ENCODE data around the gene LENG8.
A peak's percentile ranks its signal among the peaks of the same experiment; 100 is the strongest.

The LENG8 gene

DNA sequence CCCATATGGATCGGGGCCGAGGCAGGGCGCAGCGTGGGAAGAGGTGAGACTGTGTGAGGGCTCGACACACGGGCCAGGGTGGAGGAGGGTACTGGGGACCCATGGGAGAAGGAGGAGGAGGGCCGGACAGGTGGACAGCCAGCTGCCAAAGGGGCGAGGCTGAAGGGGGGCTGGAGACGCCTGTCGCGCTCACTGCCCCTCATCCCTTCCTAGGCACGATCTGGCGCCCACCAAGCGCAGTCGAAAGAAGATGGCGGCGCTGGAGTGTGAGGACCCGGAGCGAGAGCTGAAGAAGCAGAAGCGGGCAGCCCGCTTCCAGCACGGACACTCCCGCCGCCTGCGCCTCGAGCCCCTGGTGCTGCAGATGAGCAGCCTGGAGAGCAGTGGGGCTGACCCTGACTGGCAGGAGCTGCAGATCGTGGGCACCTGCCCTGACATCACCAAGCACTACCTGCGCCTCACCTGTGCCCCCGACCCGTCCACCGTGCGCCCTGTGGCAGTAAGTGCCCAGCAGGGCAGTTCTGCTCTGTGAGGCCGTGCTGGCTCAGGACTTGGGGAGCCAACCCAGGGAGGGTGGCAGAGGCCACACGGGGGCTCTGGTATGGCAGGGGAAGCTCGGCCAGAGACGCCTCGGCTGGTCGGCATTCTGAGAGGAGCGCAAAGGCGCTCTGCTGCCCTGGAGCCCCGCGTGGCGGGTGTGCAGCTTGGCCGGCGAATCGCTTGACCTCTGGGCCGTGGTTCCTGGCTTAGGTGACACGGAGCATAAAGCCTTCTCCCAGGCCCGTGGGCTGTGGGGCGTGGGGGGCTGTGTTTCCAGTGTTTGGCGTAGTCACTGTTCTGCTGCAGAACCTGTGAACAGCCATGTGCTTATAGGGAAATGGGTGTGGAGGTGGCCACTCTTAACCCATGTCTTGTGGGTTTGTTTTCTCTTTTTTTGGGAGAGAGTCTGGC is 7.7 kb downstream of the LENG8 start:
- Histone ChIP-seq H3K27me3 (ENCODE audit: insufficient read depth, poor library complexity, severe bottlenecking) (no peaks in the 10 kb centered on the region), H3K27ac (replicated peaks) (0 out of 2 replicates have a peak overlapping the region, but pooled peaks have one; percentile 3), H3K4me3 (replicated peaks; ENCODE audit: insufficient read depth, low read length) (no peak overlapping the region)
- TF ChIP-seq GABPA (IDR thresholded peaks at IDR 0.05; ENCODE audit: low read depth) (no peak), POLR2AphosphoS5 (IDR thresholded peaks at IDR 0.05; ENCODE audit: low read depth) (no peak), SPI1 (IDR thresholded peaks at IDR 0.05; ENCODE audit: borderline replicate concordance, low read depth) (no peak)
- TF ChIP-seq, protein P1, sequence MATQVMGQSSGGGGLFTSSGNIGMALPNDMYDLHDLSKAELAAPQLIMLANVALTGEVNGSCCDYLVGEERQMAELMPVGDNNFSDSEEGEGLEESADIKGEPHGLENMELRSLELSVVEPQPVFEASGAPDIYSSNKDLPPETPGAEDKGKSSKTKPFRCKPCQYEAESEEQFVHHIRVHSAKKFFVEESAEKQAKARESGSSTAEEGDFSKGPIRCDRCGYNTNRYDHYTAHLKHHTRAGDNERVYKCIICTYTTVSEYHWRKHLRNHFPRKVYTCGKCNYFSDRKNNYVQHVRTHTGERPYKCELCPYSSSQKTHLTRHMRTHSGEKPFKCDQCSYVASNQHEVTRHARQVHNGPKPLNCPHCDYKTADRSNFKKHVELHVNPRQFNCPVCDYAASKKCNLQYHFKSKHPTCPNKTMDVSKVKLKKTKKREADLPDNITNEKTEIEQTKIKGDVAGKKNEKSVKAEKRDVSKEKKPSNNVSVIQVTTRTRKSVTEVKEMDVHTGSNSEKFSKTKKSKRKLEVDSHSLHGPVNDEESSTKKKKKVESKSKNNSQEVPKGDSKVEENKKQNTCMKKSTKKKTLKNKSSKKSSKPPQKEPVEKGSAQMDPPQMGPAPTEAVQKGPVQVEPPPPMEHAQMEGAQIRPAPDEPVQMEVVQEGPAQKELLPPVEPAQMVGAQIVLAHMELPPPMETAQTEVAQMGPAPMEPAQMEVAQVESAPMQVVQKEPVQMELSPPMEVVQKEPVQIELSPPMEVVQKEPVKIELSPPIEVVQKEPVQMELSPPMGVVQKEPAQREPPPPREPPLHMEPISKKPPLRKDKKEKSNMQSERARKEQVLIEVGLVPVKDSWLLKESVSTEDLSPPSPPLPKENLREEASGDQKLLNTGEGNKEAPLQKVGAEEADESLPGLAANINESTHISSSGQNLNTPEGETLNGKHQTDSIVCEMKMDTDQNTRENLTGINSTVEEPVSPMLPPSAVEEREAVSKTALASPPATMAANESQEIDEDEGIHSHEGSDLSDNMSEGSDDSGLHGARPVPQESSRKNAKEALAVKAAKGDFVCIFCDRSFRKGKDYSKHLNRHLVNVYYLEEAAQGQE (IDR thresholded peaks at IDR 0.05; ENCODE audit: insufficient replicate concordance, low read depth), result no peak
- TF ChIP-seq, protein P2, sequence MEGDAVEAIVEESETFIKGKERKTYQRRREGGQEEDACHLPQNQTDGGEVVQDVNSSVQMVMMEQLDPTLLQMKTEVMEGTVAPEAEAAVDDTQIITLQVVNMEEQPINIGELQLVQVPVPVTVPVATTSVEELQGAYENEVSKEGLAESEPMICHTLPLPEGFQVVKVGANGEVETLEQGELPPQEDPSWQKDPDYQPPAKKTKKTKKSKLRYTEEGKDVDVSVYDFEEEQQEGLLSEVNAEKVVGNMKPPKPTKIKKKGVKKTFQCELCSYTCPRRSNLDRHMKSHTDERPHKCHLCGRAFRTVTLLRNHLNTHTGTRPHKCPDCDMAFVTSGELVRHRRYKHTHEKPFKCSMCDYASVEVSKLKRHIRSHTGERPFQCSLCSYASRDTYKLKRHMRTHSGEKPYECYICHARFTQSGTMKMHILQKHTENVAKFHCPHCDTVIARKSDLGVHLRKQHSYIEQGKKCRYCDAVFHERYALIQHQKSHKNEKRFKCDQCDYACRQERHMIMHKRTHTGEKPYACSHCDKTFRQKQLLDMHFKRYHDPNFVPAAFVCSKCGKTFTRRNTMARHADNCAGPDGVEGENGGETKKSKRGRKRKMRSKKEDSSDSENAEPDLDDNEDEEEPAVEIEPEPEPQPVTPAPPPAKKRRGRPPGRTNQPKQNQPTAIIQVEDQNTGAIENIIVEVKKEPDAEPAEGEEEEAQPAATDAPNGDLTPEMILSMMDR (IDR thresholded peaks at IDR 0.05; ENCODE audit: insufficient read depth, low read length), result no peak
- no peak for DNase-seq (ENCODE audit: low read depth in 1 of 2, low spot score in 1 of 2)

DNA sequence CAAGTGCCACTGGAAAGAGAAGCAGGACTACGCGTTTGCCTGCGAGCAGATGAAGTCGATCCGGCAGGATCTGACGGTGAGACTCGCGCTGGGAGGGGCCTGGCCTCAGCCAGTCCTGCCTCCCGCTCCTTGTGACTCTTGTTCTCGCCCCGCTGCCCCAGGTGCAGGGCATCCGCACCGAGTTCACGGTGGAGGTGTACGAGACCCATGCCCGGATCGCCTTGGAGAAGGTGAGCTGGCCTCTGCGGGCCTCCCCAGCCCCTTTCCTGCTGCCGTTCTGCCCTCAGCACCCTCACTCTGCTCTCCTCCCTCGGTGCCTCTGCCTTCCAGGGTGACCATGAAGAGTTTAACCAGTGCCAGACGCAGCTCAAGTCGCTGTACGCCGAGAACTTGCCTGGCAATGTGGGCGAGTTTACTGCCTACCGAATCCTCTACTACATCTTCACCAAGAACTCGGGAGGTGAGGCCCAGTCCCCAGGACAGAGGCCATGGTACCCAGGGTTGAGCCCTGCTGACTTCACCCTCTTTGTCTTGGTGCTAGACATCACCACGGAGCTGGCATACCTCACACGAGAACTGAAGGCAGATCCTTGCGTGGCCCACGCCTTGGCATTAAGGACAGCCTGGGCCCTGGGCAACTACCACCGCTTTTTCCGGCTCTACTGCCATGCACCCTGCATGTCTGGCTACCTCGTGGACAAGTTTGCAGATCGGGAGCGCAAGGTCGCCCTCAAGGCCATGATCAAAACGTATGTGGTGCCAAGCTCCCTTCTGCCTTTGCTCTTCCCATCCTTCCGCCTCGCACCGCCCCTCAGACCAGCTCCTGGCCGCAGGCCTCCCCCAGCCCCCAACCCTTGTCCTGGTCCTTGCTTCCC is 9.0 kb downstream of the LENG8 start:
- Histone ChIP-seq H3K27me3 (ENCODE audit: insufficient read depth, poor library complexity, severe bottlenecking) (no peaks in the 10 kb centered on the region), H3K27ac (replicated peaks) (no peak overlapping the region), H3K4me3 (replicated peaks; ENCODE audit: insufficient read depth, low read length) (no peak overlapping the region)
- DNase-seq (ENCODE audit: low read depth in 1 of 2, low spot score in 1 of 2), result no peak
- TF ChIP-seq, protein P1 (IDR thresholded peaks at IDR 0.05; ENCODE audit: insufficient replicate concordance, low read depth), result no peak
- no peak for TF ChIP-seq SPI1 (IDR thresholded peaks at IDR 0.05; ENCODE audit: borderline replicate concordance, low read depth)
- TF ChIP-seq POLR2AphosphoS5 (IDR thresholded peaks at IDR 0.05; ENCODE audit: low read depth), result no peak
- no peak for TF ChIP-seq GABPA (IDR thresholded peaks at IDR 0.05; ENCODE audit: low read depth)
- TF ChIP-seq, protein P2 (IDR thresholded peaks at IDR 0.05; ENCODE audit: insufficient read depth, low read length), result no peak

DNA sequence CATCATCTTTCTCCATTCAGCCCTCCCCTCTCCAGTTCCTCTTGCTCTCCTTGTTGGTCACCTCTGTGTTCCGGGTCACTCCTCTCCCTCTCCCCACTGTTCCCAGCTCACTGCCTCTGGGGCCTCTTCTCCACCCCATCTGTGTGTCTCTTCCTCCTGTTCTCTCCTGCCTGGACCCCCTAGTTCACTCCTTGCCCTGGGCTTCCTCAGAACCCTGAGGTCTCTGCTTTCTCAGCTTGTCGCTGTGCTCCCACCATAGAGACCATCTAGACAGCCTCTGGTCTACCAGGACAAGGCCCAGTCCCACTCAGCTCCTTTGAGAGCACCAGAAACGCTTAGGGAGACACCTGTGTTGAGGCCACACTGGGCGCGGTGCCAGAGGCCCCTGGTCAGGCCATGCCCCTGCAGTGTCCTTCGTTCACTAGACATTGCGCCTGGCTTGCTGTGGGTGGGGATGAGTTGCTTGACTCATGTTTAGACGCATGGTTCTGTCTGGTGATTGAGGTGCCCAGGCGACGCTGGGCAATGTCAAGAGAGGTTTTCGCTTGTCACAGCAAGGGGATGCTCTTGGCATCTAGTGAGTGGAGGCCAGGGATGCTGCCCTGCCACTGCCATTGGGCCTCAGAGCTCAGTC is 9.8 kb downstream of the LENG8 start:
- no peaks in the 10 kb centered on the region for H3K27me3 ChIP-seq (ENCODE audit: insufficient read depth, poor library complexity, severe bottlenecking)
- no peak for DNase-seq (ENCODE audit: low read depth in 1 of 2, low spot score in 1 of 2)
- no peak overlapping the region for H3K4me3 ChIP-seq (replicated peaks; ENCODE audit: insufficient read depth, low read length)
- H3K27ac ChIP-seq (replicated peaks), result no peak overlapping the region
- TF ChIP-seq, protein P1 (IDR thresholded peaks at IDR 0.05; ENCODE audit: insufficient replicate concordance, low read depth), result no peak
- TF ChIP-seq, protein P2 (IDR thresholded peaks at IDR 0.05; ENCODE audit: insufficient read depth, low read length), result no peak
- TF ChIP-seq SPI1 (IDR thresholded peaks at IDR 0.05; ENCODE audit: borderline replicate concordance, low read depth) (no peak), GABPA (IDR thresholded peaks at IDR 0.05; ENCODE audit: low read depth) (no peak), POLR2AphosphoS5 (IDR thresholded peaks at IDR 0.05; ENCODE audit: low read depth) (no peak)

All from HL-60 (cell line).